ENCODE results near the gene C21orf91. TPM values are rescaled to one million over a fixed set of nuclear protein-coding genes. Genes with fewer than 3 reads are reported as not detected.

C21orf91 gene
- polyA plus RNA-seq, 4 donors: 1.8 to 8.3 (median 2.1) TPM

- H3K4me3 ChIP-seq (ENCODE audit: low read depth in 1 of 3, low read length in 3 of 3): no peak overlapping the region
- 94 to 100% (median 95%) methylated on average over 2 of the region's 2 CpGs for WGBS, 3 donors
- FAIRE-seq: no peak
- DNase-seq: no peak
- peaks cover 0 to 2% of the 10 kb centered on the region in 2 donors for H3K9me3 ChIP-seq (ENCODE audit: control insufficient read depth in 2 of 2, insufficient read depth in 1 of 2, low read depth in 1 of 2, low read length in 1 of 2)
- peaks cover 0 to 12% (median 6%) of the 10 kb centered on the region in 3 donors for H3K36me3 ChIP-seq (ENCODE audit: control insufficient read depth in 3 of 3, insufficient read depth in 2 of 3, low read depth in 1 of 3, low read length in 3 of 3)
- no peaks in the 10 kb centered on the region for H3K4me1 ChIP-seq (ENCODE audit: control insufficient read depth in 3 of 3, insufficient read depth in 2 of 3, low read depth in 1 of 3, low read length in 2 of 3)
- peak overlapping the region in 1 of 3 donors; percentile 35 for H3K27ac ChIP-seq (ENCODE audit: low read depth in 1 of 3, low read length in 2 of 3)
- H3K27me3 ChIP-seq (ENCODE audit: control insufficient read depth in 3 of 3, insufficient read depth in 3 of 3, low read length in 3 of 3): no peaks in the 10 kb centered on the region
These were observed 33.8 kb downstream of the C21orf91 start for GRCh38 chr21:17785403-17785788.

- Histone ChIP-seq H3K9me3 (ENCODE audit: control insufficient read depth in 2 of 2, insufficient read depth in 1 of 2, low read depth in 1 of 2, low read length in 1 of 2) (peaks cover 0 to 2% of the 10 kb centered on the region in 2 donors), H3K36me3 (ENCODE audit: control insufficient read depth in 3 of 3, insufficient read depth in 2 of 3, low read depth in 1 of 3, low read length in 3 of 3) (peaks cover 0 to 12% (median 6%) of the 10 kb centered on the region in 3 donors), H3K4me1 (ENCODE audit: control insufficient read depth in 3 of 3, insufficient read depth in 2 of 3, low read depth in 1 of 3, low read length in 2 of 3) (no peaks in the 10 kb centered on the region), H3K27me3 (ENCODE audit: control insufficient read depth in 3 of 3, insufficient read depth in 3 of 3, low read length in 3 of 3) (no peaks in the 10 kb centered on the region), H3K4me3 (ENCODE audit: low read depth in 1 of 3, low read length in 3 of 3) (no peak overlapping the region), H3K27ac (ENCODE audit: low read depth in 1 of 3, low read length in 2 of 3) (peak overlapping the region in 2 of 3 donors; percentile 78 to 85)
- no peak for DNase-seq
- no peak for FAIRE-seq
- 62 to 84% (median 77%) methylated on average over 6 of the region's 6 CpGs for WGBS, 3 donors
These were observed 34.4 kb downstream of the C21orf91 start for GRCh38 chr21:17784604-17785402.

DNA sequence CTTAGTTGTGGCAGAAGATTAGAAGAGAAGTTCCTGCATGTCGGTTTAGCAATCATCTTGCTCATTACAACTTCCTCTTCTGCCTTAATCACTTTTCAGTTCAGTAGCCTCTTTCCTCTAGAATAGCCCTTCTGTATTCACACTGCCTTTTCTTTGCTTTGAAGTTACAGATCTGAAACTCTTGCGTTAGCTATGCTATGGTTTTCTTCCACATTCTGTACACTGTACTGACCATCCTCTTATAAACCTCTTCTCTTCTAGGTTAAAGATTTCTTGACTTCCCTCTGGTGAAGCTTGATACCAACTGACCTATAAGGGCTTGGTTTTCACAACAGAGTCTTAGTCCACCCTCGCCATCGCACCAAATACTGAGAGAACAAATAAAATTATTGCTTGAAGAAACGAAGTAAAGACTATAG lies 35.0 kb downstream of the C21orf91 start:
- FAIRE-seq (no peak), DNase-seq (no peak)
- no peaks in the 10 kb centered on the region for H3K27me3 ChIP-seq (ENCODE audit: control insufficient read depth in 3 of 3, insufficient read depth in 3 of 3, low read length in 3 of 3)
- H3K36me3 ChIP-seq (ENCODE audit: control insufficient read depth in 3 of 3, insufficient read depth in 2 of 3, low read depth in 1 of 3, low read length in 3 of 3): peaks cover 0 to 12% (median 6%) of the 10 kb centered on the region in 3 donors
- H3K27ac ChIP-seq (ENCODE audit: low read depth in 1 of 3, low read length in 2 of 3): peak overlapping the region in 2 of 3 donors; percentile 78 to 85
- no peak overlapping the region for H3K4me3 ChIP-seq (ENCODE audit: low read depth in 1 of 3, low read length in 3 of 3)
- 61 to 73% (median 64%) methylated on average over 5 of the region's 5 CpGs for WGBS, 3 donors
- peaks cover 0 to 2% of the 10 kb centered on the region in 2 donors for H3K9me3 ChIP-seq (ENCODE audit: control insufficient read depth in 2 of 2, insufficient read depth in 1 of 2, low read depth in 1 of 2, low read length in 1 of 2)
- no peaks in the 10 kb centered on the region for H3K4me1 ChIP-seq (ENCODE audit: control insufficient read depth in 3 of 3, insufficient read depth in 2 of 3, low read depth in 1 of 3, low read length in 2 of 3)

DNA sequence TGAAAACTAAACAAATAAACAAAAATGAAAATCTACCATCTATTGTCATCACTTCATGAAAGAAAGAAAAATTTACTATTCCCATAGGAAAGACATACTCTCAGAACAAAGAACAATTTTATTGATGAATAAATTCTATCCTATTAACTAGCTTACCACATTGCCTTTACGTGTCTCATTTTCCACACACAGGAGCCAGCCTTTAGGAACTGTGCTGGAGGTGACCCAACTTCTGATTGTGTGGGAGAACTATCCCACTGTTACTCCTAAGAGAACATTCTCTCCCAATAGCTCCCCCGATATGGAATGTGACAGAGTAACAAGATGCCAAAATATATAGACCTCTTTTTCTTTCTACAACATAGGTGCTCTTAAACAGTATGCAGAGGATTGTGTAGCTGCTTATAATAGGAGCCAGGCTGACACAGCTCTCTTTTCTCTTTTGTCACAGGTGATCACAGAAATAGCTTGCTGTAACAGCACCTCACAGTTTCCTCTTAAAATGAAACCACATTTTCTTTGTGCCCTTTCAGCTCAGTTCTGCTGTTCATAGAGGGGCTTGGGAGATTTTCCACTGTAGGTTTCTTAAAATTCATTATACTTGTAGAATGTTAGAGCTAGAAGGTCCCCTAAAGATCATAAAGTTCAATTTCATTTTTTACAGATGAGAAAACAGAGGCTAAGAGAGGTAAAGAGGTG lies 35.5 kb downstream of the C21orf91 start:
- no peak for FAIRE-seq
- H3K36me3 ChIP-seq (ENCODE audit: control insufficient read depth in 3 of 3, insufficient read depth in 2 of 3, low read depth in 1 of 3, low read length in 3 of 3): peaks cover 0 to 12% (median 6%) of the 10 kb centered on the region in 3 donors
- no peak overlapping the region for H3K4me3 ChIP-seq (ENCODE audit: low read depth in 1 of 3, low read length in 3 of 3)
- no peaks in the 10 kb centered on the region for H3K27me3 ChIP-seq (ENCODE audit: control insufficient read depth in 3 of 3, insufficient read depth in 3 of 3, low read length in 3 of 3)
- DNase-seq: peak in 1 of 2 donors; percentile 24
- 80 to 96% (median 82%) methylated on average over 2 of the region's 2 CpGs for WGBS, 3 donors
- no peaks in the 10 kb centered on the region for H3K4me1 ChIP-seq (ENCODE audit: control insufficient read depth in 3 of 3, insufficient read depth in 2 of 3, low read depth in 1 of 3, low read length in 2 of 3)
- peak overlapping the region in 2 of 3 donors; percentile 78 to 85 for H3K27ac ChIP-seq (ENCODE audit: low read depth in 1 of 3, low read length in 2 of 3)
- peaks cover 0 to 2% of the 10 kb centered on the region in 2 donors for H3K9me3 ChIP-seq (ENCODE audit: control insufficient read depth in 2 of 2, insufficient read depth in 1 of 2, low read depth in 1 of 2, low read length in 1 of 2)

DNA sequence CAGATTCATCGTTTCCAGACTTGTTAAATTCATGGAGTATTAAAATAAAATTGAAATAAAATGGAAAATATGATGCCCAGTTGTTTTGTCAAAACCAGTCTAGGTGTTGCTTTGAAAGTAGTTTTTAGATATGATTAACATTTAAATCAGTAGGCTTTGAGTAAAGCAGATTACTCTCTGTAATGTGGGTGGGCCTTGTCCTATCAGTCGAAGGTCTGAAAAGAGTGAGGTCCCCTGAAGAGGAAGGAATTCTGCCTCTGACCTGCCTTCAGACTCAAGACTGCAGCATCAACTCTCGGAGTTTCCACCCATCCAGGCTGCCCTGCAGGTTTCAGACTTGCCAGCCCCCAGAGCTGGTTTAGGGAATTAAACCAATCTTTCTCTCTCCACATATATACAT lies 36.2 kb downstream of the C21orf91 start:
- Histone ChIP-seq H3K27me3 (ENCODE audit: control insufficient read depth in 3 of 3, insufficient read depth in 3 of 3, low read length in 3 of 3) (no peaks in the 10 kb centered on the region), H3K36me3 (ENCODE audit: control insufficient read depth in 3 of 3, insufficient read depth in 2 of 3, low read depth in 1 of 3, low read length in 3 of 3) (peaks cover 0 to 12% (median 3%) of the 10 kb centered on the region in 3 donors), H3K4me3 (ENCODE audit: low read depth in 1 of 3, low read length in 3 of 3) (no peak overlapping the region), H3K9me3 (ENCODE audit: control insufficient read depth in 2 of 2, insufficient read depth in 1 of 2, low read depth in 1 of 2, low read length in 1 of 2) (peaks cover 0 to 2% of the 10 kb centered on the region in 2 donors), H3K27ac (ENCODE audit: low read depth in 1 of 3, low read length in 2 of 3) (peak overlapping the region in 2 of 3 donors; percentile 60 to 69), H3K4me1 (ENCODE audit: control insufficient read depth in 3 of 3, insufficient read depth in 2 of 3, low read depth in 1 of 3, low read length in 2 of 3) (no peaks in the 10 kb centered on the region)
- DNase-seq (no peak), FAIRE-seq (no peak)
- 83 to 93% (median 89%) methylated on average over 3 of the region's 3 CpGs for WGBS, 3 donors

- no peak for DNase-seq
- Histone ChIP-seq H3K27ac (ENCODE audit: low read depth in 1 of 3, low read length in 2 of 3) (peak overlapping the region in 2 of 3 donors; percentile 17 to 36), H3K4me3 (ENCODE audit: low read depth in 1 of 3, low read length in 3 of 3) (no peak overlapping the region), H3K4me1 (ENCODE audit: control insufficient read depth in 3 of 3, insufficient read depth in 2 of 3, low read depth in 1 of 3, low read length in 2 of 3) (no peaks in the 10 kb centered on the region), H3K9me3 (ENCODE audit: control insufficient read depth in 2 of 2, insufficient read depth in 1 of 2, low read depth in 1 of 2, low read length in 1 of 2) (peaks cover 0 to 2% of the 10 kb centered on the region in 2 donors), H3K27me3 (ENCODE audit: control insufficient read depth in 3 of 3, insufficient read depth in 3 of 3, low read length in 3 of 3) (no peaks in the 10 kb centered on the region), H3K36me3 (ENCODE audit: control insufficient read depth in 3 of 3, insufficient read depth in 2 of 3, low read depth in 1 of 3, low read length in 3 of 3) (peaks cover 0 to 12% (median 3%) of the 10 kb centered on the region in 3 donors)
- 80 to 91% (median 89%) methylated on average over 1 of the region's 1 CpG for WGBS, 3 donors
- FAIRE-seq: no peak
These were observed 37.1 kb downstream of the C21orf91 start for GRCh38 chr21:17782051-17782450.

- no peak for FAIRE-seq
- peaks cover 0 to 9% (median 3%) of the 10 kb centered on the region in 3 donors for H3K36me3 ChIP-seq (ENCODE audit: control insufficient read depth in 3 of 3, insufficient read depth in 2 of 3, low read depth in 1 of 3, low read length in 3 of 3)
- H3K27ac ChIP-seq (ENCODE audit: low read depth in 1 of 3, low read length in 2 of 3): peak overlapping the region in 1 of 3 donors; percentile 74
- no peaks in the 10 kb centered on the region for H3K4me1 ChIP-seq (ENCODE audit: control insufficient read depth in 3 of 3, insufficient read depth in 2 of 3, low read depth in 1 of 3, low read length in 2 of 3)
- DNase-seq: no peak
- peaks cover 0 to 2% of the 10 kb centered on the region in 2 donors for H3K9me3 ChIP-seq (ENCODE audit: control insufficient read depth in 2 of 2, insufficient read depth in 1 of 2, low read depth in 1 of 2, low read length in 1 of 2)
- H3K4me3 ChIP-seq (ENCODE audit: low read depth in 1 of 3, low read length in 3 of 3): no peak overlapping the region
- 82 to 86% (median 85%) methylated on average over 5 of the region's 5 CpGs for WGBS, 3 donors
- H3K27me3 ChIP-seq (ENCODE audit: control insufficient read depth in 3 of 3, insufficient read depth in 3 of 3, low read length in 3 of 3): no peaks in the 10 kb centered on the region
These were observed 37.6 kb downstream of the C21orf91 start for GRCh38 chr21:17781524-17781923.

- no peaks in the 10 kb centered on the region for H3K4me1 ChIP-seq (ENCODE audit: control insufficient read depth in 3 of 3, insufficient read depth in 2 of 3, low read depth in 1 of 3, low read length in 2 of 3)
- H3K4me3 ChIP-seq (ENCODE audit: low read depth in 1 of 3, low read length in 3 of 3): no peak overlapping the region
- DNase-seq: peak in 1 of 2 donors; percentile 49
- H3K9me3 ChIP-seq (ENCODE audit: control insufficient read depth in 2 of 2, insufficient read depth in 1 of 2, low read depth in 1 of 2, low read length in 1 of 2): no peaks in the 10 kb centered on the region
- H3K36me3 ChIP-seq (ENCODE audit: control insufficient read depth in 3 of 3, insufficient read depth in 2 of 3, low read depth in 1 of 3, low read length in 3 of 3): peaks cover 0 to 2% (median 0%) of the 10 kb centered on the region in 3 donors
- no peaks in the 10 kb centered on the region for H3K27me3 ChIP-seq (ENCODE audit: control insufficient read depth in 3 of 3, insufficient read depth in 3 of 3, low read length in 3 of 3)
- peak overlapping the region in 1 of 3 donors; percentile 73 for H3K27ac ChIP-seq (ENCODE audit: low read depth in 1 of 3, low read length in 2 of 3)
- no peak for FAIRE-seq
- 61 to 80% (median 70%) methylated on average over 6 of the region's 6 CpGs for WGBS, 3 donors
These were observed 38.6 kb downstream of the C21orf91 start for GRCh38 chr21:17780539-17780938.

Data from small intestine (tissue), 7 donors.